ENCODE results near the gene PHLPP1. TPM values are rescaled to one million over a fixed set of nuclear protein-coding genes. Genes with fewer than 3 reads are reported as not detected.

The PHLPP1 gene
- total RNA-seq, 1 experiment from 2014 or later, result 13.7 TPM

DNA sequence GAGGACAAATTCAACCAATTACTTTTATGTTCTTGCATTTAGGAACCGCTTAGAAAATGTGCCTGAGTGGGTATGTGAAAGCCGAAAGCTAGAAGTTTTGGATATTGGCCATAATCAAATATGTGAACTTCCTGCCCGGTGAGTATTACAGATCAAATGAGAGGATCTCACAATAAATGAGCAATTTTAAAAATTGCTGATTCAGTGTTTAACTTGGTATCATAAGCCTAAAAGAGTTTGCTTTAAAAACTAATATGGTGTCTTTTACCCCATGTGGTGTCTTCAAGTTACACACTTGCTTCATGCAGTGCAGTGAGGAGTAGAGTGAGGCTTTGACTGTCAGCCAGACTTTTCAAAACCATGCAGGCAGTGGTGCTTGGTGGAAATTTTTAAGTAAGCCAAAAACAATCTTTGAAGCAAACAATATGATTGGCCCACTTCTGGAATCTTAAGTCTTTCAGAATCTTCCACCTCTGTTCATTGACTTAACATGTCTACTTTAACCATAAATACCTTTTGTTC is 199.6 kb downstream of the PHLPP1 start:
- Histone ChIP-seq H3K27me3 (replicated peaks; ENCODE audit: insufficient read depth, low read depth, low read length, poor library complexity) (no peaks in the 10 kb centered on the region), H3K27ac (ENCODE audit: low read depth, low read length, poor library complexity, severe bottlenecking) (no peak overlapping the region), H3K9me3 (ENCODE audit: low read depth, low read length, poor library complexity, severe bottlenecking) (no peaks in the 10 kb centered on the region), H3K36me3 (ENCODE audit: insufficient read depth, low read length, poor library complexity, severe bottlenecking) (no peaks in the 10 kb centered on the region), H3K4me1 (ENCODE audit: insufficient read depth, low read length, poor library complexity, severe bottlenecking) (no peaks in the 10 kb centered on the region), H3K4me3 (ENCODE audit: low read depth, low read length, poor library complexity, severe bottlenecking) (no peak overlapping the region)
- BruUV-seq (replicated peaks), result no TSS peak
- intact Hi-C loops (cut with micrococcal nuclease; ENCODE audit: unreplicated experiment), result no loop called here
- CTCF ChIA-PET, result no interaction called here
- TF ChIP-seq EZH2 (IDR thresholded peaks at IDR 0.05; ENCODE audit: borderline replicate concordance, low read depth, low read length, poor library complexity, severe bottlenecking) (no peak), CTCF (conservative IDR thresholded peaks at IDR 0.05; ENCODE audit: low read depth, low read length) (no peak)
- POLR2A ChIA-PET (ENCODE audit: low non-redundant PET), result no interaction called here
- no peak for DNase-seq (ENCODE audit: low spot score)

GRCh38 chr18:62918361-62918760 is 203.0 kb downstream of the PHLPP1 start:
- BruUV-seq (replicated peaks), result no TSS peak
- ChIA-PET CTCF (no interaction called here), POLR2A (ENCODE audit: low non-redundant PET) (no interaction called here)
- Histone ChIP-seq H3K27me3 (replicated peaks; ENCODE audit: insufficient read depth, low read depth, low read length, poor library complexity) (no peaks in the 10 kb centered on the region), H3K4me1 (ENCODE audit: insufficient read depth, low read length, poor library complexity, severe bottlenecking) (no peaks in the 10 kb centered on the region), H3K9me3 (ENCODE audit: low read depth, low read length, poor library complexity, severe bottlenecking) (no peaks in the 10 kb centered on the region), H3K36me3 (ENCODE audit: insufficient read depth, low read length, poor library complexity, severe bottlenecking) (no peaks in the 10 kb centered on the region), H3K27ac (ENCODE audit: low read depth, low read length, poor library complexity, severe bottlenecking) (no peak overlapping the region), H3K4me3 (ENCODE audit: low read depth, low read length, poor library complexity, severe bottlenecking) (no peak overlapping the region)
- no peak for DNase-seq (ENCODE audit: low spot score)
- TF ChIP-seq CTCF (conservative IDR thresholded peaks at IDR 0.05; ENCODE audit: low read depth, low read length) (no peak), EZH2 (IDR thresholded peaks at IDR 0.05; ENCODE audit: borderline replicate concordance, low read depth, low read length, poor library complexity, severe bottlenecking) (no peak)
- intact Hi-C loops (cut with micrococcal nuclease; ENCODE audit: unreplicated experiment), result no loop called here

- no TSS peak for BruUV-seq (replicated peaks)
- intact Hi-C loops (cut with micrococcal nuclease; ENCODE audit: unreplicated experiment), result no loop called here
These were observed 203.9 kb downstream of the PHLPP1 start for GRCh38 chr18:62919109-62919838.

More at GRCh38 chr18:62919109-62919838, 203.9 kb downstream of the PHLPP1 start:
- Histone ChIP-seq H3K36me3 (ENCODE audit: insufficient read depth, low read length, poor library complexity, severe bottlenecking) (no peaks in the 10 kb centered on the region), H3K9me3 (ENCODE audit: low read depth, low read length, poor library complexity, severe bottlenecking) (no peaks in the 10 kb centered on the region), H3K27ac (ENCODE audit: low read depth, low read length, poor library complexity, severe bottlenecking) (no peak overlapping the region), H3K27me3 (replicated peaks; ENCODE audit: insufficient read depth, low read depth, low read length, poor library complexity) (no peaks in the 10 kb centered on the region), H3K4me3 (ENCODE audit: low read depth, low read length, poor library complexity, severe bottlenecking) (no peak overlapping the region), H3K4me1 (ENCODE audit: insufficient read depth, low read length, poor library complexity, severe bottlenecking) (no peaks in the 10 kb centered on the region)
- DNase-seq (ENCODE audit: low spot score), result no peak
- ChIA-PET POLR2A (ENCODE audit: low non-redundant PET) (no interaction called here), CTCF (no interaction called here)
- TF ChIP-seq EZH2 (IDR thresholded peaks at IDR 0.05; ENCODE audit: borderline replicate concordance, low read depth, low read length, poor library complexity, severe bottlenecking), result no peak
